Endothelial cell of umbilical vein (primary cell): Measurements from ENCODE around the gene MLF2. TPM values are rescaled to one million over a fixed set of nuclear protein-coding genes. Genes with fewer than 3 reads are reported as not detected.

Experiments
- BruUV-seq: library from RNA; stranded (reverse); fragments of 400-500 nt; replicated peaks from 2 replicates; lab custom pipeline; 2021; lab: Mats Ljungman, UMichigan
- CTCF ChIA-PET: fragments of 300-600, 350-600 bp; sonication (Branson Sonifier 250); formaldehyde crosslinking; loops from one replicate; lab custom pipeline; 2021; ENCODE audit warnings: antibody characterized with exemption, inconsistent platforms; lab: Charles Lee
- POLR2A ChIA-PET: fragments of 300-600, 350-600 bp; sonication (Branson Sonifier 250); formaldehyde crosslinking; loops from one replicate; lab custom pipeline; 2021; ENCODE audit warnings: antibody characterized with exemption, inconsistent platforms; lab: Charles Lee
- DNase-seq: peaks from one replicate; pipeline ENCODE4 v3.0.0-alpha.2; 2011; ENCODE audit warnings: low read depth, low spot score
- FAIRE-seq: peaks from 2 replicates; lab custom pipeline; 2011; peaks lifted over from hg19 to GRCh38; lab: Jason Lieb, UNC
- H2AFZ ChIP-seq: 2 replicates; pipeline ENCODE4 v1.6.0; 2012; ENCODE audit warnings: low read depth, low read length, control low read depth, inconsistent platforms
- H3K27ac ChIP-seq: 2 replicates; pipeline ENCODE4 v1.5.1; 2011; ENCODE audit warnings: low read depth, mild to moderate bottlenecking, control low read depth, low read length, moderate library complexity; ENCODE audit not compliant: insufficient read depth
- H3K27me3 ChIP-seq, 2 experiments: 2 replicates each; pipeline versions ENCODE4 v1.6.0 to v1.6.1; 2011; ENCODE audit warnings: low read length in 2 of 2, mixed read lengths in 1 of 2; ENCODE audit not compliant: control insufficient read depth in 2 of 2, insufficient read depth in 2 of 2
- H3K36me3 ChIP-seq, 2 experiments: 2 replicates in 1 of 2; 3 replicates in 1 of 2; pipeline ENCODE4 v1.5.1; 2011; ENCODE audit warnings: low read length in 2 of 2, mild to moderate bottlenecking in 1 of 2, moderate library complexity in 1 of 2; ENCODE audit not compliant: control insufficient read depth in 2 of 2, insufficient read depth in 2 of 2; ENCODE audit errors: extremely low read depth in 1 of 2
- H3K4me1 ChIP-seq: 3 replicates; pipeline ENCODE4 v1.5.1; 2011; ENCODE audit warnings: mild to moderate bottlenecking, low read length; ENCODE audit not compliant: control insufficient read depth, insufficient read depth; ENCODE audit errors: extremely low read depth
- H3K4me2 ChIP-seq: 2 replicates; pipeline ENCODE4 v1.6.1; 2011; ENCODE audit warnings: low read length, control low read depth, mixed read lengths; ENCODE audit not compliant: insufficient read depth
- H3K4me3 ChIP-seq, 3 experiments: fragments of 200-600 bp in 1 of 3; sonication (generic), shearing (Covaris generic) in 1 of 3; replicated peaks in 1 of 3; 2 replicates each; pipeline ENCODE4 v1.5.1; 2011 to 2016; ENCODE audit warnings: control low read depth in 3 of 3, low read length in 3 of 3, mild to moderate bottlenecking in 2 of 3, inconsistent platforms in 1 of 3, low read depth in 1 of 3, moderate library complexity in 1 of 3; ENCODE audit not compliant: insufficient read depth in 1 of 3
- H3K79me2 ChIP-seq: 2 replicates; pipeline ENCODE4 v1.6.0; 2012; ENCODE audit warnings: low read length, inconsistent platforms; ENCODE audit not compliant: control insufficient read depth, insufficient read depth
- H3K9ac ChIP-seq: replicated peaks from 2 replicates; pipeline ENCODE3; 2011; ENCODE audit warnings: low read length, control low read depth; ENCODE audit not compliant: insufficient read depth; ENCODE audit errors: extremely low read depth
- H3K9me1 ChIP-seq: replicated peaks from 3 replicates; pipeline ENCODE4 v1.6.0; 2011; ENCODE audit warnings: mild to moderate bottlenecking, low read length; ENCODE audit not compliant: control insufficient read depth, insufficient read depth; ENCODE audit errors: extremely low read depth
- H3K9me3 ChIP-seq: replicated peaks from 2 replicates; pipeline ENCODE4 v1.5.1; 2012; ENCODE audit warnings: low read length, inconsistent platforms; ENCODE audit not compliant: control insufficient read depth, insufficient read depth
- H4K20me1 ChIP-seq: replicated peaks from 2 replicates; pipeline ENCODE3; 2011; ENCODE audit warnings: mild to moderate bottlenecking, low read length; ENCODE audit not compliant: control insufficient read depth, insufficient read depth; ENCODE audit errors: extremely low read depth
- EZH2 ChIP-seq: IDR thresholded peaks from 2 replicates; pipeline ENCODE4 v1.6.1; 2012; ENCODE audit warnings: borderline replicate concordance, low read depth, mild to moderate bottlenecking, moderate library complexity, low read length, inconsistent platforms; ENCODE audit not compliant: severe bottlenecking
- FOS ChIP-seq: IDR thresholded peaks from 2 replicates; pipeline ENCODE4 v1.6.1; 2011; ENCODE audit warnings: mild to moderate bottlenecking, low read length, moderate library complexity, borderline replicate concordance; ENCODE audit not compliant: insufficient read depth
- GATA2 ChIP-seq: IDR thresholded peaks from 2 replicates; pipeline ENCODE4 v1.7.0; 2011; ENCODE audit warnings: low read depth, mild to moderate bottlenecking, moderate library complexity, mixed read lengths, low read length; ENCODE audit not compliant: insufficient read length, insufficient read depth
- JUN ChIP-seq: IDR thresholded peaks from 2 replicates; pipeline ENCODE4 v1.6.1; 2011; ENCODE audit warnings: borderline replicate concordance, low read depth; ENCODE audit not compliant: insufficient read length, insufficient read depth
- MYC ChIP-seq: IDR thresholded peaks from one replicate; pipeline ENCODE4 v1.6.1; 2011; ENCODE audit warnings: mild to moderate bottlenecking, low read depth, low read length
- POLR2A ChIP-seq: IDR thresholded peaks from 2 replicates; pipeline ENCODE4 v1.6.1; 2012; ENCODE audit warnings: low read depth, mild to moderate bottlenecking, control low read depth, low read length
- POLR2AphosphoS5 ChIP-seq: IDR thresholded peaks from 2 replicates; pipeline ENCODE4 v1.6.1; 2012; ENCODE audit warnings: low read depth, mild to moderate bottlenecking, control low read depth, low read length, moderate library complexity; ENCODE audit not compliant: insufficient read depth
- dilution Hi-C: fragments of 300-500 bp; cut with MboI; formaldehyde crosslinking; loops from one replicate; pipeline ENCODE4 v1.15.0; 2019; ENCODE audit warnings: low sequenced_read_pairs; ENCODE audit not compliant: extremely low pct_ligation_motif_present
- intact Hi-C: fragments of 100-400 bp; cut with micrococcal nuclease; formaldehyde crosslinking; loops from one replicate; pipeline ENCODE4 v1.10.0; 2022
- polyA plus RNA-seq, 4 experiments: library from polyadenylated mRNA; depleted of rRNA in 3 of 4; stranded (reverse) in 3 of 4; unstranded in 1 of 4; fragments of >200 nt; gene quantifications; 2 replicates each; pipeline versions ENCODE4 v1.2.1 to v1.2.3, GENCODE V29; 2011 to 2012; ENCODE audit warnings: missing spikeins in 1 of 4
- total RNA-seq: library from RNA; stranded (reverse); gene quantifications from 2 replicates; pipeline ENCODE4 v1.2.3, GENCODE V29; 2021
- TF ChIP-seq, protein P1 (sequence below): IDR thresholded peaks from 2 replicates; pipeline ENCODE4 v1.6.1; 2011; ENCODE audit not compliant: insufficient read depth, insufficient read length
- TF ChIP-seq, protein P2 (sequence below), 2 donors: IDR thresholded peaks; 1 replicate in 1 of 2; 2 replicates in 1 of 2; pipeline ENCODE4 v1.5.1; 2011; ENCODE audit warnings: low read length in 2 of 2, mild to moderate bottlenecking in 2 of 2, moderate library complexity in 2 of 2, control low read depth in 1 of 2, inconsistent platforms in 1 of 2, low read depth in 1 of 2; ENCODE audit not compliant: insufficient read depth in 1 of 2; ENCODE audit errors: extremely low read depth in 1 of 2

Gene MLF2
- total and polyA plus RNA-seq, 2 donors (not counting 3 experiments of a cell fraction or from before 2014, with no cell fraction given): 147 to 306 TPM

DNA sequence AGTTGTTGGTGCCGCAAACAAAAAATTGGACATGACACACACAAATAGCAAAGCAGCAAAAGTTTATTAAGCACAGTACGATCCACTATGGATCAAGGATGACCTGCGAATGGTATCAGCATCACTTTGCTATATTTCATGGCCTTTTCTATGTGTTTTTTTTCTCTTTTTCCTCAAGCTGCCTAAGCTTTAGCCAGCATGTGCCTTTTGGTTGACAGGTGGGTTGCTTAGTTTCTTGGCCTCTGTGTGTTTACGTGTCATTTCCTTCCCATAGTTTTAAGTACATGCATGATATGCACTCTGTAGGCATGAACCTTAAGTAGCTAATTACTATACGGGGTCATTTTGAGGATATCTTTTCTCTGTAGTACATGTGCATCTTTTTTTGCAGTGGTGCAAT lies 46.2 kb upstream of the MLF2 start:
- DNase-seq (no peak), FAIRE-seq (no peak)
- Histone ChIP-seq H3K4me3 (no peak overlapping the region), H3K36me3 (no peaks in the 10 kb centered on the region), H3K4me1 (no peaks in the 10 kb centered on the region), H3K9ac (no peak overlapping the region), H4K20me1 (no peaks in the 10 kb centered on the region), H3K4me2 (no peak overlapping the region), H3K79me2 (no peaks in the 10 kb centered on the region), H3K9me3 (no peaks in the 10 kb centered on the region), H3K27ac (no peak overlapping the region), H3K27me3 (peaks cover 7 to 9% of the 10 kb centered on the region in 2 experiments), H3K9me1 (no peaks in the 10 kb centered on the region), H2AFZ (no peak overlapping the region)
- ChIA-PET CTCF (no interaction called here), POLR2A (no interaction called here)
- intact Hi-C loops (no loop called here), dilution Hi-C loops (no loop called here)
- TF ChIP-seq POLR2A: no peak
- TF ChIP-seq MYC: no peak
- TF ChIP-seq GATA2: no peak
- TF ChIP-seq JUN: no peak
- no peak for TF ChIP-seq FOS
- TF ChIP-seq, protein P1, sequence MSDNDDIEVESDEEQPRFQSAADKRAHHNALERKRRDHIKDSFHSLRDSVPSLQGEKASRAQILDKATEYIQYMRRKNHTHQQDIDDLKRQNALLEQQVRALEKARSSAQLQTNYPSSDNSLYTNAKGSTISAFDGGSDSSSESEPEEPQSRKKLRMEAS: no peak
- TF ChIP-seq, protein P2, sequence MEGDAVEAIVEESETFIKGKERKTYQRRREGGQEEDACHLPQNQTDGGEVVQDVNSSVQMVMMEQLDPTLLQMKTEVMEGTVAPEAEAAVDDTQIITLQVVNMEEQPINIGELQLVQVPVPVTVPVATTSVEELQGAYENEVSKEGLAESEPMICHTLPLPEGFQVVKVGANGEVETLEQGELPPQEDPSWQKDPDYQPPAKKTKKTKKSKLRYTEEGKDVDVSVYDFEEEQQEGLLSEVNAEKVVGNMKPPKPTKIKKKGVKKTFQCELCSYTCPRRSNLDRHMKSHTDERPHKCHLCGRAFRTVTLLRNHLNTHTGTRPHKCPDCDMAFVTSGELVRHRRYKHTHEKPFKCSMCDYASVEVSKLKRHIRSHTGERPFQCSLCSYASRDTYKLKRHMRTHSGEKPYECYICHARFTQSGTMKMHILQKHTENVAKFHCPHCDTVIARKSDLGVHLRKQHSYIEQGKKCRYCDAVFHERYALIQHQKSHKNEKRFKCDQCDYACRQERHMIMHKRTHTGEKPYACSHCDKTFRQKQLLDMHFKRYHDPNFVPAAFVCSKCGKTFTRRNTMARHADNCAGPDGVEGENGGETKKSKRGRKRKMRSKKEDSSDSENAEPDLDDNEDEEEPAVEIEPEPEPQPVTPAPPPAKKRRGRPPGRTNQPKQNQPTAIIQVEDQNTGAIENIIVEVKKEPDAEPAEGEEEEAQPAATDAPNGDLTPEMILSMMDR (IDR thresholded peaks at IDR 0.05; ENCODE audit: extremely low read depth in 1 of 2, insufficient read depth in 1 of 2, low read depth in 1 of 2, low read length in 2 of 2): no peak
- TF ChIP-seq EZH2: no peak
- TF ChIP-seq POLR2AphosphoS5: no peak
- BruUV-seq: no TSS peak
